OCI-LY7 (cell line): Measurements from ENCODE around the gene P3H1. TPM values are rescaled to one million over a fixed set of nuclear protein-coding genes. Genes with fewer than 3 reads are reported as not detected.

ENCODE experiments used
- BruUV-seq: library from RNA; stranded (reverse); fragments of 400-500 nt; replicated peaks from 2 replicates; lab custom pipeline; 2021; lab: Mats Ljungman, UMichigan
- CTCF ChIA-PET: fragments of 300-600 bp; sonication (Branson Sonifier 250); formaldehyde crosslinking; loops from one replicate; lab custom pipeline; 2022; ENCODE audit warnings: antibody characterized with exemption; ENCODE audit not compliant: unreplicated experiment; lab: Charles Lee
- POLR2A ChIA-PET: fragments of 300-600 bp; sonication (Branson Sonifier 250); formaldehyde crosslinking; loops from one replicate; lab custom pipeline; 2022; ENCODE audit warnings: antibody characterized with exemption; lab: Charles Lee
- DNase-seq: peaks from one replicate; pipeline ENCODE4 v3.0.0-alpha.2; 2015; ENCODE audit warnings: low spot score
- H2AFZ ChIP-seq: fragments of 200-600 bp; sonication (generic), shearing (Covaris generic); 2 replicates; pipeline ENCODE4 v1.6.1; 2014; ENCODE audit warnings: mild to moderate bottlenecking, antibody characterized with exemption, low read length, moderate library complexity
- H3K27ac ChIP-seq: fragments of 200-600 bp; sonication (generic); 2 replicates; pipeline ENCODE4 v1.5.1; 2014; ENCODE audit warnings: mixed run types, low read depth, mild to moderate bottlenecking, moderate library complexity, low read length, inconsistent platforms; ENCODE audit not compliant: poor library complexity, severe bottlenecking
- H3K36me3 ChIP-seq: fragments of 200-600 bp; sonication (generic); 2 replicates; pipeline ENCODE4 v1.6.1; 2014; ENCODE audit warnings: mild to moderate bottlenecking, antibody characterized with exemption, low read length, moderate library complexity, mixed read lengths; ENCODE audit not compliant: insufficient read depth
- H3K4me1 ChIP-seq: fragments of 200-600 bp; sonication (generic); 2 replicates; pipeline ENCODE4 v1.5.1; 2014; ENCODE audit warnings: mild to moderate bottlenecking, low read length; ENCODE audit not compliant: insufficient read depth, poor library complexity, severe bottlenecking
- H3K4me2 ChIP-seq: fragments of 200-600 bp; sonication (generic); 2 replicates; pipeline ENCODE4 v1.6.1; 2014; ENCODE audit warnings: mild to moderate bottlenecking, low read length
- H3K4me3 ChIP-seq: fragments of 200-600 bp; sonication (generic); 2 replicates; pipeline ENCODE4 v1.5.1; 2014; ENCODE audit warnings: mild to moderate bottlenecking, low read depth, low read length; ENCODE audit not compliant: poor library complexity, severe bottlenecking
- H3K79me2 ChIP-seq: fragments of 200-600 bp; sonication (generic); 2 replicates; pipeline ENCODE4 v1.6.1; 2016; ENCODE audit warnings: low read depth, mild to moderate bottlenecking, low read length, moderate library complexity, mixed read lengths; ENCODE audit not compliant: insufficient read depth
- H3K9me2 ChIP-seq: fragments of 200-600 bp; sonication (generic); 2 replicates; pipeline ENCODE4 v1.6.1; 2016; ENCODE audit warnings: mild to moderate bottlenecking, low read length, mixed read lengths; ENCODE audit not compliant: insufficient read depth
- H3K9me3 ChIP-seq: fragments of 200-600 bp; sonication (generic); 2 replicates; pipeline ENCODE4 v1.6.1; 2014; ENCODE audit warnings: mild to moderate bottlenecking, mixed run types, low read length, mixed read lengths
- H4K20me1 ChIP-seq: fragments of 200-600 bp; sonication (generic); 2 replicates; pipeline ENCODE4 v1.6.1; 2014; ENCODE audit warnings: mild to moderate bottlenecking, antibody characterized with exemption, low read length, moderate library complexity, mixed read lengths; ENCODE audit not compliant: insufficient read depth
- CTCF ChIP-seq: fragments of 200-600 bp; sonication (generic); conservative IDR thresholded peaks from 2 replicates; pipeline ENCODE4 v1.5.1; 2014; ENCODE audit warnings: mild to moderate bottlenecking, antibody characterized with exemption, low read length, moderate library complexity, mixed read lengths
- EZH2phosphoT487 ChIP-seq: fragments of 200-600 bp; sonication (generic); IDR thresholded peaks from 2 replicates; pipeline ENCODE4 v1.6.1; 2018; ENCODE audit warnings: low read depth, borderline replicate concordance, mild to moderate bottlenecking, mixed run types, antibody characterized with exemption, low read length, moderate library complexity, mixed read lengths
- intact Hi-C: fragments of 100-400 bp; cut with micrococcal nuclease; formaldehyde crosslinking; loops from one replicate; pipeline ENCODE4 v1.10.0; 2022; ENCODE audit not compliant: unreplicated experiment
- total RNA-seq, 2 experiments: library from RNA; depleted of rRNA in 1 of 2; stranded (reverse); fragments of >200 nt in 1 of 2; shearing (Covaris generic) in 1 of 2; gene quantifications; 2 replicates each; pipeline ENCODE4 v1.2.3, GENCODE V29; 2014 to 2022

P3H1 gene
- total RNA-seq, 2 experiments from 2014 or later, result 39.0 to 45.7 TPM

- intact Hi-C loops, result no loop called here
- no peaks in the 10 kb centered on the region for H3K79me2 ChIP-seq
- TF ChIP-seq CTCF (no peak), EZH2phosphoT487 (no peak)
- no peak overlapping the region for H3K4me2 ChIP-seq
- POLR2A ChIA-PET, result interaction anchor here (0.7 to 3.6 kb wide), 5 partner anchors 9 to 39 kb away, joined by 3 to 18 read pairs (median 9); partner anchors contain the start of genes ERMAP, SVBP and ZNF691
- no peak overlapping the region for H2AFZ ChIP-seq
- no TSS peak for BruUV-seq
- H3K36me3 ChIP-seq, result peaks cover 5% of the 10 kb centered on the region
- no peaks in the 10 kb centered on the region for H3K9me3 ChIP-seq
- DNase-seq, result no peak
- H3K4me1 ChIP-seq, result no peaks in the 10 kb centered on the region
- H3K27ac ChIP-seq, result no peak overlapping the region
- no peaks in the 10 kb centered on the region for H3K9me2 ChIP-seq
- CTCF ChIA-PET, result no interaction called here
- no peaks in the 10 kb centered on the region for H4K20me1 ChIP-seq
- no peak overlapping the region for H3K4me3 ChIP-seq
These were observed 40.3 kb upstream of the P3H1 start for GRCh38 chr1:42807056-42807668.

GRCh38 chr1:42806593-42806992 lies 39.8 kb upstream of the P3H1 start:
- Histone ChIP-seq H3K9me3 (no peaks in the 10 kb centered on the region), H3K4me2 (no peak overlapping the region), H3K4me1 (no peaks in the 10 kb centered on the region), H2AFZ (no peak overlapping the region), H3K79me2 (no peaks in the 10 kb centered on the region), H3K36me3 (peaks cover 5% of the 10 kb centered on the region), H4K20me1 (no peaks in the 10 kb centered on the region), H3K27ac (no peak overlapping the region), H3K4me3 (no peak overlapping the region), H3K9me2 (no peaks in the 10 kb centered on the region)
- intact Hi-C loops, result no loop called here
- no peak for TF ChIP-seq CTCF
- no peak for TF ChIP-seq EZH2phosphoT487
- ChIA-PET POLR2A (interaction anchor here (0.7 to 3.6 kb wide), 4 partner anchors 8 to 40 kb away, joined by 5 to 18 read pairs (median 10); partner anchors contain the start of genes ERMAP, SVBP and ZNF691), CTCF (no interaction called here)
- DNase-seq, result no peak
- BruUV-seq, result no TSS peak

GRCh38 chr1:42806171-42806570 lies 39.3 kb upstream of the P3H1 start:
- Histone ChIP-seq H3K9me2 (no peaks in the 10 kb centered on the region), H3K36me3 (peaks cover 5% of the 10 kb centered on the region), H4K20me1 (no peaks in the 10 kb centered on the region), H3K4me2 (no peak overlapping the region), H3K4me3 (no peak overlapping the region), H3K27ac (no peak overlapping the region), H3K79me2 (no peaks in the 10 kb centered on the region), H2AFZ (no peak overlapping the region), H3K9me3 (no peaks in the 10 kb centered on the region), H3K4me1 (no peaks in the 10 kb centered on the region)
- no peak for TF ChIP-seq CTCF
- no peak for TF ChIP-seq EZH2phosphoT487
- ChIA-PET CTCF (no interaction called here), POLR2A (interaction anchor here (0.7 to 3.6 kb wide), 3 partner anchors 8 to 16 kb away, joined by 5 to 18 read pairs (median 12); partner anchors contain the start of genes ERMAP and SVBP)
- intact Hi-C loops, result no loop called here
- BruUV-seq, result no TSS peak
- DNase-seq, result no peak
